ENCODE measurements around the gene GIPC3.

Gene GIPC3

GRCh38 chr19:3636962-3637361 is 51.7 kb downstream of the GIPC3 start:
- FAIRE-seq = no peak
- DNase-seq (ENCODE audit: low spot score) = no peak

- FAIRE-seq = no peak
- no peak for DNase-seq (ENCODE audit: low spot score)
Measured at GRCh38 chr19:3637621-3638020, 52.3 kb downstream of the GIPC3 start.

- no peak for FAIRE-seq
- no peak for DNase-seq (ENCODE audit: low spot score)
Measured at GRCh38 chr19:3638208-3639193, 53.2 kb downstream of the GIPC3 start.

- no peak for FAIRE-seq
Measured at GRCh38 chr19:3639479-3639878, 54.2 kb downstream of the GIPC3 start.

GRCh38 chr19:3641515-3642269 is 56.4 kb downstream of the GIPC3 start:
- FAIRE-seq (no peak), DNase-seq (ENCODE audit: low spot score) (no peak)

More at GRCh38 chr19:3639479-3639878, 54.2 kb downstream of the GIPC3 start:
- no peak for DNase-seq (ENCODE audit: low spot score)

- no peak for DNase-seq (ENCODE audit: low spot score)
- FAIRE-seq = no peak
Measured at GRCh38 chr19:3642296-3642695, 57.0 kb downstream of the GIPC3 start.

All from urothelium cell line (cell line).